Activated CD8-positive, alpha-beta T cell treated with anti-CD3 and anti-CD28 coated beads, Interleukin-2, amount 10 ng/mL, durations not matched to agents 7 days and 5 days (primary cell): ENCODE results near the gene DCAF7. TPM values are rescaled to one million over a fixed set of nuclear protein-coding genes. Genes with fewer than 3 reads are reported as not detected.

Experiments
- ATAC-seq: fragments of 150-1000 bp; cut with Tn5 transposase; one replicate; pipeline ENCODE4 v1.10.0; 2021; ENCODE audit warnings: moderate library complexity
- CTCF ChIA-PET: fragments of 350-600 bp; sonication (Branson Sonifier 250); formaldehyde crosslinking; loops from one replicate; lab custom pipeline; 2021; ENCODE audit warnings: antibody characterized with exemption; lab: Charles Lee
- POLR2A ChIA-PET: fragments of 350-600 bp; sonication (Branson Sonifier 250); formaldehyde crosslinking; loops from one replicate; lab custom pipeline; 2021; ENCODE audit warnings: antibody characterized with exemption; lab: Charles Lee
- DNase-seq: peaks from one replicate; pipeline ENCODE4 v3.0.0-alpha.2; 2020
- H3K27ac Mint-ChIP-seq: one replicate; pipeline ENCODE4 v1.8.0; 2021; ENCODE audit warnings: mild to moderate bottlenecking, mixed read lengths
- H3K27me3 Mint-ChIP-seq: one replicate; pipeline ENCODE4 v1.8.0; 2021; ENCODE audit warnings: low read depth, mixed read lengths
- H3K36me3 Mint-ChIP-seq: one replicate; pipeline ENCODE4 v1.8.0; 2021; ENCODE audit warnings: low read depth, mixed read lengths
- H3K4me1 Mint-ChIP-seq: one replicate; pipeline ENCODE4 v1.8.0; 2021; ENCODE audit warnings: low read depth, mixed read lengths
- H3K4me3 Mint-ChIP-seq: one replicate; pipeline ENCODE4 v1.8.0; 2021; ENCODE audit warnings: mild to moderate bottlenecking, mixed read lengths
- H3K9me3 Mint-ChIP-seq: one replicate; pipeline ENCODE4 v1.8.0; 2022; ENCODE audit warnings: mixed read lengths; ENCODE audit not compliant: insufficient read depth
- total RNA-seq, 2 experiments: library from RNA; stranded (reverse); gene quantifications; one replicate each; pipeline ENCODE4 v1.2.3, GENCODE V29; 2021

Gene DCAF7
- total RNA-seq, 2 experiments from 2014 or later = 127 TPM

GRCh38 chr17:63550817-63551639 is 751 bp downstream of the DCAF7 start:
- no peaks in the 10 kb centered on the region for H3K9me3 Mint-ChIP-seq
- DNase-seq (peak; percentile 46), ATAC-seq (peak; percentile 1)
- CTCF ChIA-PET = interaction anchor here (1.0 to 4.9 kb wide), 8 partner anchors 17 to 235 kb away, joined by 3 to 37 read pairs (median 4); partner anchors contain the start of gene ACE
- peaks cover 34% of the 10 kb centered on the region for H3K4me1 Mint-ChIP-seq
- peak overlapping the region; percentile 99 for H3K4me3 Mint-ChIP-seq
- H3K27me3 Mint-ChIP-seq = no peaks in the 10 kb centered on the region
- H3K36me3 Mint-ChIP-seq = peaks cover 42% of the 10 kb centered on the region
- POLR2A ChIA-PET = interaction anchor here (0.8 to 1.8 kb wide), 4 partner anchors 18 to 223 kb away, joined by 3 to 7 read pairs (median 4); partner anchors contain the start of genes CCDC47 and DDX42
- peak overlapping the region; percentile 97 for H3K27ac Mint-ChIP-seq

GRCh38 chr17:63552211-63552610 is 1.9 kb downstream of the DCAF7 start:
- H3K4me1 Mint-ChIP-seq = peaks cover 41% of the 10 kb centered on the region
- ATAC-seq = no peak
- H3K27me3 Mint-ChIP-seq = no peaks in the 10 kb centered on the region
- ChIA-PET POLR2A (interaction anchor here (0.9 to 1.8 kb wide), 2 partner anchors 16 to 66 kb away, joined by 3 to 4 read pairs; no protein-coding TSS in a partner anchor), CTCF (interaction anchor here (0.9 to 4.9 kb wide), 6 partner anchors 20 to 159 kb away, joined by 3 to 37 read pairs (median 4); no protein-coding TSS in a partner anchor)
- peaks cover 48% of the 10 kb centered on the region for H3K36me3 Mint-ChIP-seq
- DNase-seq = no peak
- peak overlapping the region; percentile 79 for H3K27ac Mint-ChIP-seq
- peak overlapping the region; percentile 99 for H3K4me3 Mint-ChIP-seq
- H3K9me3 Mint-ChIP-seq = no peaks in the 10 kb centered on the region

GRCh38 chr17:63555500-63556156 is 5.4 kb downstream of the DCAF7 start:
- H3K9me3 Mint-ChIP-seq = no peaks in the 10 kb centered on the region
- H3K4me3 Mint-ChIP-seq = no peak overlapping the region

GRCh38 chr17:63557416-63557815 is 7.1 kb downstream of the DCAF7 start:
- POLR2A ChIA-PET = no interaction called here

More at GRCh38 chr17:63555500-63556156, 5.4 kb downstream of the DCAF7 start:
- DNase-seq = no peak
- H3K27me3 Mint-ChIP-seq = no peaks in the 10 kb centered on the region
- peaks cover 45% of the 10 kb centered on the region for H3K36me3 Mint-ChIP-seq
- POLR2A ChIA-PET = no interaction called here
- ATAC-seq = no peak
- CTCF ChIA-PET = no interaction called here
- H3K4me1 Mint-ChIP-seq = peaks cover 45% of the 10 kb centered on the region
- peak overlapping the region; percentile 40 for H3K27ac Mint-ChIP-seq

GRCh38 chr17:63558441-63558840 is 8.2 kb downstream of the DCAF7 start:
- Mint-ChIP-seq H3K27me3 (no peaks in the 10 kb centered on the region), H3K27ac (no peak overlapping the region), H3K4me3 (no peak overlapping the region), H3K4me1 (peaks cover 37% of the 10 kb centered on the region), H3K36me3 (peaks cover 29% of the 10 kb centered on the region), H3K9me3 (no peaks in the 10 kb centered on the region)
- ChIA-PET CTCF (no interaction called here), POLR2A (no interaction called here)
- DNase-seq = no peak
- ATAC-seq = no peak

More at GRCh38 chr17:63557416-63557815, 7.1 kb downstream of the DCAF7 start:
- H3K4me1 Mint-ChIP-seq = peaks cover 42% of the 10 kb centered on the region
- H3K9me3 Mint-ChIP-seq = no peaks in the 10 kb centered on the region
- peaks cover 35% of the 10 kb centered on the region for H3K36me3 Mint-ChIP-seq
- no peak overlapping the region for H3K4me3 Mint-ChIP-seq
- no peak overlapping the region for H3K27ac Mint-ChIP-seq
- DNase-seq (no peak), ATAC-seq (no peak)
- CTCF ChIA-PET = interaction anchor here (0.9 kb wide), 1 partner anchor 140 kb away, joined by 3 read pairs; no protein-coding TSS in a partner anchor
- H3K27me3 Mint-ChIP-seq = no peaks in the 10 kb centered on the region

GRCh38 chr17:63561819-63562218 is 11.5 kb downstream of the DCAF7 start:
- Mint-ChIP-seq H3K4me1 (peaks cover 17% of the 10 kb centered on the region), H3K27me3 (no peaks in the 10 kb centered on the region), H3K36me3 (peaks cover 12% of the 10 kb centered on the region), H3K9me3 (no peaks in the 10 kb centered on the region), H3K4me3 (no peak overlapping the region), H3K27ac (no peak overlapping the region)
- POLR2A ChIA-PET = interaction anchor here (0.6 kb wide), 1 partner anchor 134 kb away, joined by 4 read pairs; no protein-coding TSS in a partner anchor
- no peak for ATAC-seq
- CTCF ChIA-PET = no interaction called here
- no peak for DNase-seq

- H3K27ac Mint-ChIP-seq = no peak overlapping the region
- peaks cover 5% of the 10 kb centered on the region for H3K36me3 Mint-ChIP-seq
- no peaks in the 10 kb centered on the region for H3K27me3 Mint-ChIP-seq
- ChIA-PET POLR2A (no interaction called here), CTCF (no interaction called here)
- H3K4me3 Mint-ChIP-seq = no peak overlapping the region
- peaks cover 11% of the 10 kb centered on the region for H3K4me1 Mint-ChIP-seq
- ATAC-seq = no peak
- no peak for DNase-seq
- H3K9me3 Mint-ChIP-seq = no peaks in the 10 kb centered on the region
These were observed 13.1 kb downstream of the DCAF7 start for GRCh38 chr17:63563339-63563738.

GRCh38 chr17:63564562-63564961 is 14.3 kb downstream of the DCAF7 start:
- CTCF ChIA-PET = interaction anchor here (1.0 kb wide), 1 partner anchor 139 kb away, joined by 4 read pairs; no protein-coding TSS in a partner anchor
- Mint-ChIP-seq H3K27me3 (no peaks in the 10 kb centered on the region), H3K27ac (no peak overlapping the region), H3K4me3 (no peak overlapping the region), H3K9me3 (no peaks in the 10 kb centered on the region), H3K4me1 (peaks cover 11% of the 10 kb centered on the region), H3K36me3 (peaks cover 9% of the 10 kb centered on the region)
- ATAC-seq (no peak), DNase-seq (no peak)
- POLR2A ChIA-PET = interaction anchor here (0.6 kb wide), 1 partner anchor 45 kb away, joined by 3 read pairs; no protein-coding TSS in a partner anchor

GRCh38 chr17:63567229-63567628 is 17.0 kb downstream of the DCAF7 start:
- ChIA-PET CTCF (interaction anchor here (1.6 kb wide), 1 partner anchor 44 kb away, joined by 5 read pairs; no protein-coding TSS in a partner anchor), POLR2A (no interaction called here)
- Mint-ChIP-seq H3K36me3 (peaks cover 15% of the 10 kb centered on the region), H3K27me3 (no peaks in the 10 kb centered on the region), H3K27ac (no peak overlapping the region), H3K9me3 (no peaks in the 10 kb centered on the region), H3K4me1 (peaks cover 16% of the 10 kb centered on the region), H3K4me3 (no peak overlapping the region)
- no peak for ATAC-seq
- DNase-seq = no peak

- H3K27ac Mint-ChIP-seq = no peak overlapping the region
- H3K36me3 Mint-ChIP-seq = peaks cover 17% of the 10 kb centered on the region
- no peak for DNase-seq
- no peak for ATAC-seq
- H3K27me3 Mint-ChIP-seq = no peaks in the 10 kb centered on the region
- ChIA-PET POLR2A (interaction anchor here (0.7 to 1.0 kb wide), 2 partner anchors 17 to 141 kb away, joined by 3 to 4 read pairs; no protein-coding TSS in a partner anchor), CTCF (interaction anchor here (0.8 to 1.6 kb wide), 4 partner anchors 17 to 143 kb away, joined by 3 to 5 read pairs (median 3); no protein-coding TSS in a partner anchor)
- H3K9me3 Mint-ChIP-seq = no peaks in the 10 kb centered on the region
- no peak overlapping the region for H3K4me3 Mint-ChIP-seq
- peaks cover 11% of the 10 kb centered on the region for H3K4me1 Mint-ChIP-seq
These were observed 18.3 kb downstream of the DCAF7 start for GRCh38 chr17:63568563-63568962.

- Mint-ChIP-seq H3K4me3 (no peak overlapping the region), H3K4me1 (peaks cover 11% of the 10 kb centered on the region), H3K27ac (no peak overlapping the region), H3K36me3 (peaks cover 16% of the 10 kb centered on the region), H3K27me3 (no peaks in the 10 kb centered on the region), H3K9me3 (no peaks in the 10 kb centered on the region)
- CTCF ChIA-PET = interaction anchor here (0.8 to 1.9 kb wide), 3 partner anchors 20 to 146 kb away, joined by 4 to 8 read pairs (median 5); no protein-coding TSS in a partner anchor
- DNase-seq (no peak), ATAC-seq (no peak)
- POLR2A ChIA-PET = no interaction called here
These were observed 21.5 kb downstream of the DCAF7 start for GRCh38 chr17:63571632-63572310.
